HG02884 (cell line): ENCODE results near the gene B4GAT1.
"Not testable (repeated sequence)": the region's sequence is repeated elsewhere in the genome, so short reads cannot be mapped to it uniquely, and the experiment has no call there.

Source experiments
- ATAC-seq: cut with Tn5 transposase; IDR thresholded peaks from one replicate; pipeline ENCODE4 v1.9.1; 2021; ENCODE audit warnings: mild to moderate bottlenecking, moderate library complexity; ENCODE audit not compliant: unreplicated experiment

The B4GAT1 gene

GRCh38 chr11:66312549-66313320 lies 34.7 kb downstream of the B4GAT1 start:
- ATAC-seq, result peak; percentile 70

GRCh38 chr11:66311965-66312548 lies 35.4 kb downstream of the B4GAT1 start:
- peak; percentile 55 for ATAC-seq

- ATAC-seq, result peak; percentile 34
Observed at GRCh38 chr11:66311470-66311964, 35.9 kb downstream of the B4GAT1 start.

- not testable (repeated sequence) for ATAC-seq
Observed at GRCh38 chr11:66310803-66311440, 36.5 kb downstream of the B4GAT1 start.

GRCh38 chr11:66310324-66310723 lies 37.1 kb downstream of the B4GAT1 start:
- ATAC-seq, result no peak

GRCh38 chr11:66309475-66309874 lies 38.0 kb downstream of the B4GAT1 start:
- no peak for ATAC-seq

- no peak for ATAC-seq
Observed at GRCh38 chr11:66302656-66303055, 44.8 kb downstream of the B4GAT1 start.

GRCh38 chr11:66299186-66299585 lies 48.2 kb downstream of the B4GAT1 start:
- no peak for ATAC-seq

GRCh38 chr11:66297610-66298009 lies 49.8 kb downstream of the B4GAT1 start:
- ATAC-seq, result no peak
